Measurements from ENCODE around the gene TYW5.

The TYW5 gene

GRCh38 chr2:199940373-199940772 lies 14.9 kb downstream of the TYW5 start:
- TF ChIP-seq POLR2AphosphoS5 (IDR thresholded peaks at IDR 0.05; ENCODE audit: low read depth, low read length) (no peak), TAF1 (IDR thresholded peaks at IDR 0.05; ENCODE audit: borderline replicate concordance, insufficient read depth, low read length) (no peak), REST (IDR thresholded peaks at IDR 0.05; ENCODE audit: insufficient read depth in 1 of 2, low read depth in 2 of 2, low read length in 2 of 2) (no peak)

GRCh38 chr2:199936554-199936953 lies 18.7 kb downstream of the TYW5 start:
- TF ChIP-seq REST (IDR thresholded peaks at IDR 0.05; ENCODE audit: insufficient read depth in 1 of 2, low read depth in 2 of 2, low read length in 2 of 2) (no peak), TAF1 (IDR thresholded peaks at IDR 0.05; ENCODE audit: borderline replicate concordance, insufficient read depth, low read length) (no peak), POLR2AphosphoS5 (IDR thresholded peaks at IDR 0.05; ENCODE audit: low read depth, low read length) (no peak), SIN3A (IDR thresholded peaks at IDR 0.05; ENCODE audit: borderline replicate concordance, insufficient read depth, low read length) (no peak), FOXP2 (optimal IDR thresholded peaks at IDR 0.05; ENCODE audit: borderline replicate concordance, extremely low read depth, extremely low read length, insufficient read depth) (no peak)

- TF ChIP-seq REST (IDR thresholded peaks at IDR 0.05; ENCODE audit: insufficient read depth in 1 of 2, low read depth in 2 of 2, low read length in 2 of 2) (no peak), FOXP2 (optimal IDR thresholded peaks at IDR 0.05; ENCODE audit: borderline replicate concordance, extremely low read depth, extremely low read length, insufficient read depth) (no peak), POLR2AphosphoS5 (IDR thresholded peaks at IDR 0.05; ENCODE audit: low read depth, low read length) (no peak), TAF1 (IDR thresholded peaks at IDR 0.05; ENCODE audit: borderline replicate concordance, insufficient read depth, low read length) (no peak), SIN3A (IDR thresholded peaks at IDR 0.05; ENCODE audit: borderline replicate concordance, insufficient read depth, low read length) (no peak)
Observed at GRCh38 chr2:199933466-199933865, 21.8 kb downstream of the TYW5 start.

GRCh38 chr2:199932312-199932855 lies 22.9 kb downstream of the TYW5 start:
- no peak for TF ChIP-seq SIN3A (IDR thresholded peaks at IDR 0.05; ENCODE audit: borderline replicate concordance, insufficient read depth, low read length)
- no peak for TF ChIP-seq FOXP2 (optimal IDR thresholded peaks at IDR 0.05; ENCODE audit: borderline replicate concordance, extremely low read depth, extremely low read length, insufficient read depth)
- TF ChIP-seq REST (IDR thresholded peaks at IDR 0.05; ENCODE audit: insufficient read depth in 1 of 2, low read depth in 2 of 2, low read length in 2 of 2): no peak
- no peak for TF ChIP-seq POLR2AphosphoS5 (IDR thresholded peaks at IDR 0.05; ENCODE audit: low read depth, low read length)
- no peak for TF ChIP-seq TAF1 (IDR thresholded peaks at IDR 0.05; ENCODE audit: borderline replicate concordance, insufficient read depth, low read length)

- TF ChIP-seq REST (IDR thresholded peaks at IDR 0.05; ENCODE audit: insufficient read depth in 1 of 2, low read depth in 2 of 2, low read length in 2 of 2) (no peak), TAF1 (IDR thresholded peaks at IDR 0.05; ENCODE audit: borderline replicate concordance, insufficient read depth, low read length) (no peak), SIN3A (IDR thresholded peaks at IDR 0.05; ENCODE audit: borderline replicate concordance, insufficient read depth, low read length) (no peak), FOXP2 (optimal IDR thresholded peaks at IDR 0.05; ENCODE audit: borderline replicate concordance, extremely low read depth, extremely low read length, insufficient read depth) (no peak), POLR2AphosphoS5 (IDR thresholded peaks at IDR 0.05; ENCODE audit: low read depth, low read length) (no peak)
Observed at GRCh38 chr2:199929262-199929661, 26.0 kb downstream of the TYW5 start.
